Fibroblast of pulmonary artery (primary cell): Measurements from ENCODE around the gene LGI4.

Experiments used
- DNase-seq: peaks from one replicate; pipeline ENCODE4 v3.0.0-alpha.2; 2010; ENCODE audit warnings: low read depth
- H3K4me3 ChIP-seq: replicated peaks from 2 replicates; pipeline ENCODE4 v1.5.1; 2011; ENCODE audit warnings: low read depth, mild to moderate bottlenecking, control low read depth, low read length, moderate library complexity
- CTCF ChIP-seq: IDR thresholded peaks from 2 replicates; pipeline ENCODE4 v1.5.1; 2011; ENCODE audit warnings: mild to moderate bottlenecking, control low read depth, low read length, inconsistent platforms; ENCODE audit errors: missing control alignments

LGI4 gene

GRCh38 chr19:35100588-35101533 lies 34.0 kb downstream of the LGI4 start:
- H3K4me3 ChIP-seq: no peak overlapping the region
- no peak for TF ChIP-seq CTCF
- DNase-seq: no peak

GRCh38 chr19:35099897-35100275 lies 35.0 kb downstream of the LGI4 start:
- no peak for DNase-seq
- TF ChIP-seq CTCF: no peak
- no peak overlapping the region for H3K4me3 ChIP-seq

DNA sequence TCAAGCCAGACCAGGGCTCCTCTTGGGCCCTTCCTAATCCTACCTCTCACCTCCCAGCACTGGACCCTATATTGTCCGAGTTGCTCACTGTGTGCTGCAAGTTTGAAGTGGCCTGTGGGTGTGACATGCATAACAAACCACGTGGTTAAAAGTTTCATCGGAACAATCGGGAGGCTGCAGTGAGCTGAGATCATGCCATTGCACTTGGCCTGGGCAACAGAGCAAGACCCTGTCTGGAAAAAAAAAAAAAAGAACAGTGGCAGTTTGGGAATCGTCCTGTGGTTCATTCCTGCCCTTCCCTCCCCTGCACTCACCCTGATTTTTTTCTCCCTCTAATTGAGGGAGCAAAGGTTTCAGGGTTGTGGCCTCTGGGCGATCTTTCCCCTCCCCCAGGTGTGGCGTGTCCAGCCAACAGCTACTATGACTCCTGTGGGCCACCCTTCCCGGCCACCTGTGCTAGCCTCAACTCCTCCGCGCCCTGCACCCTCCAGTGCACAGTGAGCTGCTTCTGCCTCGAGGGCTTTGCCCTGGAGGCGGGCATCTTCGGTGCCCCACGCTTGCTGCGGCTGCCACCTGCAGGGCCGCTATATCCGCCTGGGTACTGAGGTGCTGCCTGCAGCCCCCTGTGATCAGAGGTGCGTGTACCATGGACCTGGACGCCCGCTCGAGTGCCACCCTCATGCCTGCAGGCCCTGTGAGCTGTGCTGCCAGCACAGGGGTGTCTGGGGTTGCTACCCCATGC lies 35.5 kb downstream of the LGI4 start:
- no peak for TF ChIP-seq CTCF
- no peak overlapping the region for H3K4me3 ChIP-seq
- no peak for DNase-seq

GRCh38 chr19:35098413-35099049 lies 36.3 kb downstream of the LGI4 start:
- H3K4me3 ChIP-seq: no peak overlapping the region
- no peak for TF ChIP-seq CTCF
- no peak for DNase-seq

GRCh38 chr19:35095667-35096368 lies 39.0 kb downstream of the LGI4 start:
- no peak for TF ChIP-seq CTCF
- DNase-seq: no peak
- H3K4me3 ChIP-seq: no peak overlapping the region

DNA sequence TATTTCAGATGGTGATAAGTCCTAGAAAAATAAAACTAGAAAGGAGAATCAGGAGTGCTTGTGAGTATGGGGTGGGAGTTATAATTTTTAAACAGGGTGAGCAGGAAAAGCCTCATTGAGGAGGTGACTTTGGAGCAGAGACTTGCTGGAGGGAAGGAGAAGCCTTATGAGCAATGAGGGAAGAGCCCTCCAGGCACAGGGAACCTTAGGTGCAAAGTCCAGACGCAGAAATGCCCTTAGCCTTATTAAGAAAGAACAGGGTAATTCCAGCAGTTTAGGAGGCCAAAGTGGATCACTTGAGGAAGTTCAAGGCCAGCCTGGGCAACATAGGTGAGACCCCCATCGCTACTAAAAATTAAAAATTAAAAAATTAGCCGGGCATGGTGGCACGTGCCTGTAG lies 40.2 kb downstream of the LGI4 start:
- TF ChIP-seq CTCF: no peak
- no peak overlapping the region for H3K4me3 ChIP-seq
- no peak for DNase-seq
